Stimulated activated CD4-positive, alpha-beta T cell treated with anti-CD3 and anti-CD28 coated beads, TNF-alpha, amount 100 ng/mL, for 4 hours (primary cell): ENCODE measurements around the gene SMAD2.
"Not testable (repeated sequence)": the region's sequence is repeated elsewhere in the genome, so short reads cannot be mapped to it uniquely, and the experiment has no call there.

ENCODE experiments used
- DNase-seq, 3 experiments: peaks; one replicate each; pipeline ENCODE4 v3.0.0-alpha.2; 2020; ENCODE audit warnings: low read depth in 3 of 3

SMAD2 gene

GRCh38 chr18:47844828-47845498, 85.5 kb downstream of the SMAD2 start:
- DNase-seq = no peak

DNA sequence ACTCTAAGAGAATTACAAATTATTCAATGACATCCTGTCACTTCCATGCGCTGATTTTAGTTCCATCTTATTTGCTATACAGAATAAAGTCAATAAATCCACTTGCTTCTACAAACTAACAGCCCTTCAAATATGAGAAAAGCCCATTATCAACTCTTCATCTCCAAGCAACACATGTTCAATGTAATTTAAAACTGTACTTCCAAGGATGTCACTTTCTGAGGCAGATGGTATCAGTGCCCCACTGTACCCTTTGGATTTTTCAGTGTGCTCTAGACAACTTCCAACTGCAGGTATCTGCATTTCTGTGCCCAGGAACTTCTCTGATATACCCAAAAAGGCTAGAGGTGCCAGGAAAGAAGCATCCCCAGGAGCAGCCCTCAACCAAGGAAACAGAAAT, 87.6 kb downstream of the SMAD2 start:
- DNase-seq = no peak

DNA sequence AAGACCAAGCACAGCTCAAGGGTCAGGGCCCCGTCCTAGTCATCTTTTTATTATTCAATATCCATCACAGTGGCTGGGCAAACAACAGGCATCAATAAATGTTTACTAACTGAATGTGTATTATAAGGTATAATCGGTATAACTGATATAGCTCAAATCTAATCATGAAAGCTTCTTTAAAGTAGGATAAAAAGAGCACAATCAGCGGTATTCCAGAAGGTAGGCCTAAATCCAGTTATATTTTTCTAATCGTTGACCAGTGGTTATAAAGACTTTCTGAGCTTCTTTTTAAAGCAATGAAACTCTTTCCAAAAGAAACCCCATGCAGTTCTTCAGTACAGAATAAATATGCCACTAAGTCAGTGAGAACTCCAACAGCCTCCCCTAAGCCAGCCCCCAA, 92.1 kb downstream of the SMAD2 start:
- DNase-seq = no peak

- DNase-seq = no peak
Measured at GRCh38 chr18:47832348-47832747, 98.1 kb downstream of the SMAD2 start.

GRCh38 chr18:47831351-47831750, 99.1 kb downstream of the SMAD2 start:
- no peak for DNase-seq

DNA sequence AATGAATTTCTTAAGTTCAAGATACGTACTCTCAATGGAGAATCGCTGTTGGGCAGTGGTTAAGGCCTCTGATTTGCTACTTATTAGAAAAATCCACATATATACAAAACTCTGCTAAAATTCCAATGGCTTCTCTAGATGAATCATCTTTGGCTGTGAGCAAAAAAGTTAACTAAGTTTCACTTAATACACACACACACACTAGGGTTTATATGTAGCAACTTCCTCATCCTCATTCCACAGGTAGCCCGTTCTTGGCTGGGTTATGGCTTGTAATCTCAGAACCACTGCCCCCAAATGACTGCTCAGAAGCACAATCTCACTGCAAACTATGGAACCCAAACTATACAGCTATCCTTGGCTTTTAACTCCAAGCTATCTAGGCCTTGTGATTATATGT, 99.7 kb downstream of the SMAD2 start:
- DNase-seq = no peak

- no peak for DNase-seq
Measured at GRCh38 chr18:47829831-47830230, 100.6 kb downstream of the SMAD2 start.

- DNase-seq = not testable (repeated sequence)
Measured at GRCh38 chr18:47828031-47828430, 102.4 kb downstream of the SMAD2 start.

DNA sequence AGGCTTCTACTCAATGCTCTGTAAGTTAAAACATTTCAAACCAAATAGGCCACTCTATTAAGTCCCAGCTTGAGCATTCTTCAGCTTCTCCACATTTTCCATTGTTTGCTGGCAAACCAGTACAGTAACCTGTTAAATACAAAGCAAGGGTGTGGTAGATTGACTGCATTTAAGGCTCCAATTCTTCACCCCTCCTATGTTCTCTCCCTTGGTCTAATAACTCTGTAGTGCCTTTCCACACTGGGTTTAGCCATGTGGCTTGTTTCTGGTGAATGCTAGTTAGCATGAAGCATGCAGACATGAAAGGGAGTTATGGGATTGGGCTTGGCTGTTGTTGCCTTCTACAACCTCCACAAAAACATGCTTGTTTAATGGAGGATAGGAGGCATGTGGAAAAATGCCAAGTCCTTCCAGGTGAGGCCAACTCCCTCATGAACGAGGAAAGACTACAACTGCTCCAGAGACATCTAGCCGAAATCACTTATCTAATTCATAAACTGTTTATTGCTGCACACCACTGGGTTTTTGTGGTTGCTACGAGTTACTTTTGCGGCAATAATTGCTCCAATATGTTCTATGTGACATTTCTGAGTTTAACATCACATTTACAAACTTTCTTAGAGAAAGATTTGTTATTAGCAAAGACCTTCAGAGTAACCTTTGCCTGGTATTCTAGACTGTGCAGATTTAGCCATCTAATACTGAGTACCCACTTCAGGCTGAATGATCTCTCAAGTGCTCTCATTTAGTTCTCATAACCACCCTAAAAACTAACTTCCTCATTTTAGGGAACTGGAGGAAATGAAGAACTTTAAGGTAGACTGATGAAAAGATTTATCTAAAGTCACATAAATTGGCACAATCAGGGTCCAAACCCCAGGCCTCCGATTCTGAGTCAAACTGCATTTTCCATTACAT, 104.0 kb downstream of the SMAD2 start:
- no peak for DNase-seq

DNA sequence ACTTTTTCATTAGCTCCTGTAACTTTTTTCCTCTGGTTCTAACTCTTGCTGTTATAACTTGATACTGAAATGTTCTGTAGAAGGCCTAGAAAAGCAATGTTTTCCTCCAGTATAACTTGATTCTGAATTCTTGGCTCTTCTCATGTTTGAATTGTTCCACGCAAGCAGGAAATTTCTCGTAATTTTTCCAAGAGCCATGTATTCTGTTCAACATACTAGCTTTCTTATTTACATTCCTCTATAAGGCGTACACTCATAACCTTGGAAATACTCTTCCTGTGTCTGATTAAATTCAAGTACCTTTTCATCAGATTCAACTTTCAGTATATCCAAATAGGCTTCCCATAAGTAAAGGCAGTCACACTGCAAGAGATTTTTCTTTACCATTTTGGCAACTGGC, 109.1 kb downstream of the SMAD2 start:
- no peak for DNase-seq

DNA sequence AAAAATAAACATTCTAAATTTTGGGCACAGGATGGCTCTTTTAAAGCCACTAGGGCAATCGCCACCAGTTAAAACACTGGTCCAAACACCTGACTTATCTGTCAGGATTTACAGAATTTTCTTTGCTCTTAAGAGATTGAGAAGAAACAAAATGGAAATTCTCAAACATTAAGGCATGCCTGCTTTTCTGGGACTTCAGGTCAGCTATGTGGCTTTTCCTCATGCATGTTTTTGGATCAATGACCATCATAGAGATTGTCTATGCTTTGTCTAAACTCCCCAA, 112.7 kb downstream of the SMAD2 start:
- DNase-seq = no peak

GRCh38 chr18:47817017-47817794, 113.3 kb downstream of the SMAD2 start:
- no peak for DNase-seq

- no peak for DNase-seq
Measured at GRCh38 chr18:47815486-47816270, 114.8 kb downstream of the SMAD2 start.

GRCh38 chr18:47809420-47809819, 121.0 kb downstream of the SMAD2 start:
- no peak for DNase-seq

- DNase-seq = no peak
Measured at GRCh38 chr18:47802802-47803201, 127.7 kb downstream of the SMAD2 start.

DNA sequence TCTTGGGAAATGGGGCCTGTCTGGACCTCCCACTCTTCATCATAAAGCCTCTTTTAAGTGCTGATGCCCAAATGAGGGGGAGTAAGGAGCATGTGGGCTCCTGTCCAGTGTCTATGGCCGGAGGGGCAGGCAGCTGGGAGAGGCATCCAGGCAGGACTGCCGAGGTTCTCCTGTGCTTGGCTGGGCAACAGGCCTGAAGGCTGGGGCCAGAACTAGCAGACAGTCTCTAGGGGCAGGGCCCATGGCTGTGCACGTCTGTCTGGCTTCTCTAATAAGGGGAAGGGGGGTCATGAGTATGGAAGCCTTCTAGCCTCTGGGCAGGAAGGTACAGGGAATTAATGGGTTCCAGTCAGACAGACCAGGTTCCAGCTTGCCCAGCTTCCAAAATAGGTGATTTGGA, 128.6 kb downstream of the SMAD2 start:
- no peak for DNase-seq

DNA sequence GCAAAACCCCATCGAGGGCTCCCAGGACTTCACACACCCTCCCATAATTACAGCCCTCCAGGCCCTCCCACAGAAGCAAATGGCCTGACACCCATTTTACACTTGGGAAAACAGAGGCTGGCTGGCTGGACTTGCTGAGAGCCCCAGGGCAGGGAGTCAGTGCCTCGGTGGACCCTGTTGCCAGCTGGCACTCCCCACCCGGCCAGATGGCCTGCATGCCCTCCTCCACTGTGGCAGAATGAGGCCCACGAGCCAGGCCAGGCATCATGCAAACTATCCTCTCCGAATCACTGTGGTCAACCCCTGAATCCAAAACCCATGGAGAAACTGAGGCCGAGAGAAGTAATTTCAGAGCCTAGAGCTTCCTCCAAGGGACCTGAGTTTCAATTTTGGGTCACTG, 129.7 kb downstream of the SMAD2 start:
- DNase-seq = no peak

DNA sequence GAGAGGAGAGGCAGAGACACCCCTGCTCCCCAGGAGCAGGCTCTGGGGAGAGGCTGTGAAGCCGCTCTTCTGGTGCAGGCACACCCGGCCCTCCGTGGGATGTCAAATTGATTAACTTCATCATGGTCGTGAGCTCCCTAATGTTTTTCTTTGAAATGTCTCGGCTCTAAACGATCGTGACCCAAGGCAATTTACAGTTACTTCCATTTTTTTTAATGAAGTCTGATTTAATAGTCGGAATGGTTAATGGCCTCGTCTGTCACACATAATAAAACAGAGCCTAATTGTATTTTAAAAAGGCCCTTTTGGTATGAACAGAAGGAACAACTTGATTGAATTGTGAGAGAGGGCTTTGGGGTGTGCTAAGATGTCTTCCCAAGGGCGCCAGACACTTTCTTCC, 130.2 kb downstream of the SMAD2 start:
- DNase-seq = no peak

DNA sequence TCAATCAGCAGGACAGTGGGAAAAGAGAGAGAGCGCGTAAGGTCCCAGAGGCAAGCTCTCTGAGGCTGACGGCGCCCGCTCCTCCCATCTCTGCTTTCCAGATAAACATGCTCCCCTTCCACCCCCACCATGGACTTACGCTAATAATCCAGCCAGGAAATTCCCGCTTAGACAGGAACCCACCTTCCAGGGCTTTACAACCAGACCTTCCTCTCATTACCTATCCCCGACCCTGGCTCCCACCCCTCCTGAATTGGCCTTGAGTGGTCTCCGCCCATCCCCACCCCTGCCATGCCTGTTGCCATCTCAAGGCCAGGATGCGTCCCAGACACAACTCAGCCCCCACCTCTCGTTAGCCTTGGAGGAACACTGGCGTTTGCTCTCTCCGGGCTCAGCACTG, 131.1 kb downstream of the SMAD2 start:
- no peak for DNase-seq

- no peak for DNase-seq
Measured at GRCh38 chr18:47798366-47798765, 132.1 kb downstream of the SMAD2 start.

- DNase-seq = no peak
Measured at GRCh38 chr18:47797126-47797525, 133.3 kb downstream of the SMAD2 start.

DNA sequence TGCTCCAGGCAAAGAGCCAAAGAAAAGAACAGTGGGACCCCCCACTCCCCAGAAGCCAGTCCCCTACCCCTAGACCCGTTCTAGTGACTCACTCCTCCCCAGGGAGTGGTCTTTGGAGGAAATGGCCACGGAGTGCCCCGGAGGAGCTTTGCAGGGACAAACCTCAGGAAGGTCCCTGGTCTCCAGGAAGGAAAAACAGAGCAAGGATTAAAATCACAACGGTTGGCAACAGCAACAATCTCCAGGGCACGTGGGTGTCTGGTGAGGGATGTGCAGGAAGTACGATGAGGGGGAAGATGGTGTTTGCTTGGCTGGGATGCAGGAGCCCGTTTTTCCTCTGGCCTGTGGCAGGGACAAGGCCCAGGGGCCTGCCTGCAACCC, 135.0 kb downstream of the SMAD2 start:
- no peak for DNase-seq
